Activated CD4-positive, alpha-beta T cell treated with anti-CD3 and anti-CD28 coated beads for 1 hour (primary cell): ENCODE data around the gene SMARCAL1.
"Not testable (repeated sequence)": the region's sequence is repeated elsewhere in the genome, so short reads cannot be mapped to it uniquely, and the experiment has no call there.

Source experiments
- DNase-seq: peaks from one replicate; pipeline ENCODE4 v3.0.0-alpha.2; 2020

The SMARCAL1 gene

GRCh38 chr2:216503159-216503629 is 90.9 kb downstream of the SMARCAL1 start:
- no peak for DNase-seq

GRCh38 chr2:216503697-216504375 is 91.6 kb downstream of the SMARCAL1 start:
- DNase-seq, result no peak

- no peak for DNase-seq
Measured at GRCh38 chr2:216504376-216504762, 92.1 kb downstream of the SMARCAL1 start.

- no peak for DNase-seq
Measured at GRCh38 chr2:216505133-216506106, 93.1 kb downstream of the SMARCAL1 start.

DNA sequence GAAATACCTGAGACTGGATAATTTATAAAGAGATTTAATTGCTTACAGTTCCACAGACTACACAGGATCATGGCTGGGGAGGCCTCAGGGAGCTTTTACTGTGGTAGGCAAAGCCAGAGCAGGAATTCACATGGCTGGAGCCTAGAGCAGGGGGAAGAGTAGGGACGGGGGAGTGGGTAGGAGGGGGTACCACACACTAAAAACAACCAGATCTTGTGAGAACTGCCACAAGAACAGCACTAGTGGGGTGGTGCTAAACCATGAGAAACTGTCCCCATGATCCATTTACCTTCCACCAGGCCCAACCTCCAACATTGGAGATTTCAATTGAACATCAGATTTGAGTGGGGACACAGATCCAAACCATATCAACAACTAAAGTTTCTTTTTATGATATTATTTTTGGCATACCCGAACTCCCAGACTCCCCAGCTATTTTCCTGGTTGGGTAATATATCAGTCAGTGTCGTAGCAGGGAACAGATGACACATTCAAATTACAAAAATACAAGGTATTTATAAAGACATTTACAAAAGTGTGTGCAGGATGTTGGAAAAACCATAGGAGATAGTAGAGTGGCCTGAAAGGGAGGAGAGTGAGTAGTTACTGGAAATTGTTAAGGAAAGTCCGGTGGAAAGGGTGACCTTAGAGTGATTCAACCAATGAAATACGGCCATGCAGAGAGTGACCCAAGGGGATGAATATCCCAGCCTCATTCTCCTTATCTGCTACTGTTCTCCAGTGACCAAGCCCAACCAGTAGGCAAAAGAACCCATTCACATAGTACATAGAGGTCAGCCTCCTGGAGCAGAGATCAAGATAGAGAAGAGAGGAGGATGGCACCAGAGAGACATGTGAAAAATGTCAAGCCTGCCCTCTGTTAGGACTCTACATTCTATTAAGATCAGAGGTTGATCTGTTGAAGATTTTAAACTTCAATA is 95.2 kb downstream of the SMARCAL1 start:
- no peak for DNase-seq

GRCh38 chr2:216508229-216508628 is 95.9 kb downstream of the SMARCAL1 start:
- DNase-seq, result no peak

DNA sequence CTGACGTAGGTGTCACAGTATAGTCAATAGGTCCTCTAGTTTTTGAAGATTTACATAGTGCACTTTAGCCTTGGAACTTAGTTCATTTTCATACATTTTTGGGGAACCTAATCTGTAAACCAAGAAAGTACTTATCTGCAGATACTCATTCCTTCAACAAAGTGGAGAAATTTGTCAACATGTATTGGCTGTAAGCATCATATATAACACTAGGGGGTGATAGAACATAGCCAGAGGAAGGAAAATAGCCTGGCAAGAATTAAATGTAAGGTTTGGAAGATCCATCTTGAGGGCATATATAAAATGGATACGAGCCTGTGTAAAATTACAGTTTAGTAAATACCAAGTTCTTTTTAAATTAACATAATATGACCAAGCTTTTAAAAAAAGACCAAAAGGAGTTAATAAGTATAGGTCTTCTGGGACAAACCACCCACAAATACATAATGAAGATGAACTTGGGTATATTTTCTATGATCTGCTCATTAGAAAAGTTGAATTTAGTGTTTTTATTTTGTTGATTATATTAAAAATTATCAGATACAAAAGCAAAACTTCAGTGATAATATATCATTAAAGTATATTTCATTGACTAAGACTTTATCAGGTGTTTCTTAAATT is 104.6 kb downstream of the SMARCAL1 start:
- no peak for DNase-seq

GRCh38 chr2:216517447-216518225 is 105.4 kb downstream of the SMARCAL1 start:
- no peak for DNase-seq

DNA sequence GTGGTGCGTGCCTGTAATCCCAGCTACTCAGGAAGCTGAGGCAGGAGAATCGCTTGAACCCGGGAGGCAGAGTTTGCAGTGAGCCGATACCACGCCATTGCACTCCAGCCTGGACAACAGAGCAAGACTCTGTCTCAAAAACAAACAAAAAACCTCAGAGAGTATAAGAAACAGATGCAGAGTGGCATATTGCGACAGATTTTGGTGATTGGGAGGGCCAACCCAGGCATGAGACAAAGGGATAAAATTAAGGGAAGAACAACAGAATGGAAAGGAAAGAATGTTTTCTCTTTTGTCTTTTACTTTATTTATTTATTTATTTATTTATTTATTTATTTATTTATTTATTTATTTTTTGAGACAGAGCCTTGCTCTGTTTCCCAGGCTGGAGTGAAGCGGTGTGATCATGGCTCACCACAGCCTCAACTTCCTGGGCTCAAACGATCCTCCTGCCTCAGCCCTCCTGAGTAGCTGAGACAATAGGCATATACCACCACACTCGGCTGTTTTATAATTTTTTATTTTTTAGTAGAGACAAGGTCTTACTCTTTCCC is 106.4 kb downstream of the SMARCAL1 start:
- DNase-seq, result not testable (repeated sequence)

DNA sequence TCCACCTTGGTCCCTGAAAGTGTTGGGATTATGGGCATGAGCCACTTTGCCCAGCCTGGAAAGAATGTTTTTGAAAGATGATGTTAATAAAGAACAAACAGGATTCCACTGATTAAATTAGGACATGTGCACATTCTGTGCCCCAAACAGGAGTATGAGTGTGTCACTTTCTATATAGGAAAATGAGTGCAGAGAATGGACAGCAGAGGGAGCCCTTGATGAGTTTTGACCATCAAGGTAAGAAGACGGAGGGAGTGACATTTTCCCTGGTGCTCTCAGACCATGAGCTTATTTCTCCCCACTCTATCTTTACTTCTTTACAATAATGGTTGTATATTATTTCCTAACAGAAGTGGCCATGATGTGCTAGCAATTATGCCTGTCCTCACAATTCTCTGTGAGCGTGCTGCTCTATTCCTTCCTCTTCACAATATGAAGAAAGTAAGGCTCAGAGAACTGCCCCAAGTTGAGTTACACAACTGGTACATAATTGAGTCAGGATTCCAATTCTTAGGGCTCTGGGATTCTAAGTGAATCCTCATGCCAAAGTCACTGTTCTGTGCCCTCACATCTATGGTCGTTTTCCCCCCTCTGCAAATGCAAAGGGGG is 107.0 kb downstream of the SMARCAL1 start:
- no peak for DNase-seq

GRCh38 chr2:216520112-216520511 is 107.8 kb downstream of the SMARCAL1 start:
- no peak for DNase-seq

DNA sequence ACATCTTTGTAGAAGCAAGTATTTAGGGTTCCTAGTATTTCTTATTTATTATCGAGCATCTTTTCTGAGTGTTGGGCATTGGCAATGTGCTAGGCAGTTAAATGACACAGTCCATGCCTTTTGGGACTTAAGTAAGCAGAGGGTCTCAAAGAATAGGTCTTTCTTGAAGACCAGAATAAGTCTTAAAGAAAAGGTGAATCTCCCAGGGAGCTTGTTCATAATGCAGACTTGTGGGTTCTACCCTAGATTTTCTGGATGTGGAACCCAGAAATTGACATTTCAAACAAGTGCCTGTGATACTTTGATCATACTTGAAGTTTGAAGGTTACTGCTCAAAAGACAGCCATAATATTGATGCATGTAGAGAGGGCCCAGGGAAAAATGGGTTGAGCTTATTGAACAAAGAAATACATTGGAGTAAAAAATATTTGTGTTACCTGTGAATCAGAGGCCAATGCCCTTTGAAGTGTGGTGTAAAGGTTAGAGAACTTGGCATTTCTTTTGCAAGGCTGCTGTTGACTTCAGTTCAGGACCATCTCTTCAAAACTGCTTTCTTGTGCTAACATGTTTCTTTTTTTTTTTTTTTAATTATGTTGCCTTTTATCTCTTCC is 110.7 kb downstream of the SMARCAL1 start:
- no peak for DNase-seq

DNA sequence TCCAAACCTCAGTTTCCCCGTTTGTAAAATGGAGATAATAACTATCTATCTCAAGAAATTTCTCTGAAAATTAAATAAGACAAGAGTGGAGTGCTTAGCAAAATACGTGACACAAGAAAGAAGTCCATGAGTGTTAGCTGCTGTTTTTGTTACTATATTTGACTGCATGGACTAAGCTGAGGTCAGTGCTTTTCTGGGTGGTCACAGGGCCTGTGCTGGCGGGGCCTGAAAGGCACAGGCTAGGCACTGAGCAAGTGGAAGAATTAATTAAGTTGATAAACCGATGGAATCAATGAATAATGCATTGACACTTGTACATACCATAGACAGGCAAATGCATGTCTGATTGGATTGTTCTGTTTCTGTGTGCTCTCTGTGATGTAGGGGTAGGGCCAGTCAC is 113.7 kb downstream of the SMARCAL1 start:
- no peak for DNase-seq

DNA sequence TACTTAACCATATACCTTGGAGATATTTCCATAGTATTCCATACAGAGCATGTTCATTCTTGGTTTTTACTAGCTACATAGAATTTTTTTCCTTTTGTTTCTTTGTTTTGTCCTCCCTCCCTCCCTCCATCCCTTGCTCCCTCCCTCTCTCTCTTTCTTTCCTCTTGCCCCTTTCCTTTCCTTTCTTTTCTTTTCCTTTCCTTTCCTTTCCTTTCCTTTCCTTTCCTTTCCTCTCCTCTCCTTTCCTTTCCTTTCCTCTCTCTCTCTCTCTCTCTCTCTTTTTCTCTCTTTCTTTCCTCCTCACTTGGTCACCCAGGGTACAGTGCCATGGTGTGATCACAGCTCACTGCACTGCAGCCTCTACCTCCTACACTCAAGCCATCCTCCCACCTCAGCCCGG is 114.7 kb downstream of the SMARCAL1 start:
- no peak for DNase-seq

GRCh38 chr2:216527600-216527999 is 115.3 kb downstream of the SMARCAL1 start:
- DNase-seq, result no peak

- DNase-seq, result no peak
Measured at GRCh38 chr2:216532562-216532961, 120.3 kb downstream of the SMARCAL1 start.
